Measurements from ENCODE around the gene TSPAN9.

DNA sequence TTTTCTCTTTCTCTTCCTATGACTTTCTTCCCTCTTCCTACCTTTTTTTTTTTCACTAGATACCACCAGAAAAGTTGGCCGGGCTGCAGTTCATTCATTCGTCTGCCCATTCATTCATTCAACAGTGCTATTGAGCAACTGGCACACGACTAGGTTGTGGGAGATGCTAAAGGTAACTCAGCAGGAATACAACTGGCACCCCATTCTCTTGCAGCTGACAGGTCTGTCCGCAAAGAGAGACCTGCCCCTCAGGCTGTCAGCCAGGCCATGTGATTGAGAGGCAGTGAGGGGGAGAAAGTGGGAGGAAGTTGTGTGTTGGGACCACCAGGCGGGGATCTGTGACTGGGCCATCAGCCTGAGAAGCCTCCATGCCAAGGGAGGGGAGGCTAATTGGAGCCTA is 105.2 kb downstream of the TSPAN9 start:
- TF ChIP-seq, protein P1, sequence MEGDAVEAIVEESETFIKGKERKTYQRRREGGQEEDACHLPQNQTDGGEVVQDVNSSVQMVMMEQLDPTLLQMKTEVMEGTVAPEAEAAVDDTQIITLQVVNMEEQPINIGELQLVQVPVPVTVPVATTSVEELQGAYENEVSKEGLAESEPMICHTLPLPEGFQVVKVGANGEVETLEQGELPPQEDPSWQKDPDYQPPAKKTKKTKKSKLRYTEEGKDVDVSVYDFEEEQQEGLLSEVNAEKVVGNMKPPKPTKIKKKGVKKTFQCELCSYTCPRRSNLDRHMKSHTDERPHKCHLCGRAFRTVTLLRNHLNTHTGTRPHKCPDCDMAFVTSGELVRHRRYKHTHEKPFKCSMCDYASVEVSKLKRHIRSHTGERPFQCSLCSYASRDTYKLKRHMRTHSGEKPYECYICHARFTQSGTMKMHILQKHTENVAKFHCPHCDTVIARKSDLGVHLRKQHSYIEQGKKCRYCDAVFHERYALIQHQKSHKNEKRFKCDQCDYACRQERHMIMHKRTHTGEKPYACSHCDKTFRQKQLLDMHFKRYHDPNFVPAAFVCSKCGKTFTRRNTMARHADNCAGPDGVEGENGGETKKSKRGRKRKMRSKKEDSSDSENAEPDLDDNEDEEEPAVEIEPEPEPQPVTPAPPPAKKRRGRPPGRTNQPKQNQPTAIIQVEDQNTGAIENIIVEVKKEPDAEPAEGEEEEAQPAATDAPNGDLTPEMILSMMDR (IDR thresholded peaks at IDR 0.05), result no peak
- TF ChIP-seq POLR2AphosphoS5 (IDR thresholded peaks at IDR 0.05), result no peak

Data from suprapubic skin (tissue), 3 donors.